ENCODE measurements around the gene CCNL1. TPM values are rescaled to one million over a fixed set of nuclear protein-coding genes. Genes with fewer than 3 reads are reported as not detected.

Gene CCNL1
- total RNA-seq, 1 donor from 2014 or later, result 222 TPM

DNA sequence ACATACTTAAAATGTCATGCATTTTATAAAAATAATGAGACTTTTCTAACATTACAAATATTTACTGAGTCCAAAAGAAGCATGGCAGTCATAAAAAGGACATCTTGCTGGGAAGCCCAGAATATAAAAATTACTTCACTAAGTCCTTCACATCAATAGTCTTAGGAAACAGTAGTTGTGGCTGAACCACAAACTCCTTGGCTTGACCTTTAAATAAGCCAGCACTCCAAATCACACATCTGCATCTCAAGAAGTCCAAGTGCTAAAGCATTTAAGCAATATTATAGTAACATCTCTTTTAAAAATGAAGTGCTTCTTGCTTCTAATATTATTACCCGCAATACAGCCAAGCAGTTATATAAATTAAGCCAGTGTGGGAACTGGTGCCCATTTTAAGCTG lies 8.8 kb downstream of the CCNL1 start:
- intact Hi-C loops (cut with DNase I), result no loop called here
- ATAC-seq (no peak), DNase-seq (ENCODE audit: low spot score) (no peak)

DNA sequence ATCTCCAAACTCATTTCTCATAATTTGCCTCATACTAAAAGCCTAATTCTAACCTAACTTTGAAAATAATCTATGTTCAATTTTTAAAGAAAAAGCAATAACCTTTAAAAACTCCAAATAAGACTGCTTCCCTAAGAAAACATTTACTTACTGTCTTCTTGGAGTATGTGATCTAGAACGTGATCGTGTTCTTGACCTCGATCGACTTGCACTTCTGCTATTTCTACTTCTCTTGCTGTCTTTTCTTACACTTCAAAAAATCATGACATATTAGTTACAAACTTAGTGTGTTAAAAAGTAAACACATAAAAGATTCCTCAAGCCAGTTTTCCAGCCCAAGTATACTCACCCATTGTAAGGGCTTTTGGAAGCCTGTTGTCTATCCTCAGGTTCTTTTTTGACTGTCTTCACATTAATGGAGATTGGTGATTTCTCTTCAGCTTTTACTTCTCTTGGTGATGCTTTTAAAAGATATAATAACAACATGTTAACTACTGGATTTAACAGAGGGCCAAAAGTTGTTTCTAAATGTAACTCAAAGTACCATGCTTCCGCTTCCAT lies 10.7 kb downstream of the CCNL1 start:
- DNase-seq (ENCODE audit: low spot score) (no peak), ATAC-seq (no peak)
- intact Hi-C loops (cut with DNase I), result no loop called here

- intact Hi-C loops (cut with DNase I), result no loop called here
- DNase-seq (ENCODE audit: low spot score), result no peak
- ATAC-seq, result no peak
These were observed 11.6 kb downstream of the CCNL1 start for GRCh38 chr3:157148196-157148889.

- DNase-seq (ENCODE audit: low spot score) (no peak), ATAC-seq (no peak)
- intact Hi-C loops (cut with DNase I), result no loop called here
These were observed 12.7 kb downstream of the CCNL1 start for GRCh38 chr3:157147099-157147803.

DNA sequence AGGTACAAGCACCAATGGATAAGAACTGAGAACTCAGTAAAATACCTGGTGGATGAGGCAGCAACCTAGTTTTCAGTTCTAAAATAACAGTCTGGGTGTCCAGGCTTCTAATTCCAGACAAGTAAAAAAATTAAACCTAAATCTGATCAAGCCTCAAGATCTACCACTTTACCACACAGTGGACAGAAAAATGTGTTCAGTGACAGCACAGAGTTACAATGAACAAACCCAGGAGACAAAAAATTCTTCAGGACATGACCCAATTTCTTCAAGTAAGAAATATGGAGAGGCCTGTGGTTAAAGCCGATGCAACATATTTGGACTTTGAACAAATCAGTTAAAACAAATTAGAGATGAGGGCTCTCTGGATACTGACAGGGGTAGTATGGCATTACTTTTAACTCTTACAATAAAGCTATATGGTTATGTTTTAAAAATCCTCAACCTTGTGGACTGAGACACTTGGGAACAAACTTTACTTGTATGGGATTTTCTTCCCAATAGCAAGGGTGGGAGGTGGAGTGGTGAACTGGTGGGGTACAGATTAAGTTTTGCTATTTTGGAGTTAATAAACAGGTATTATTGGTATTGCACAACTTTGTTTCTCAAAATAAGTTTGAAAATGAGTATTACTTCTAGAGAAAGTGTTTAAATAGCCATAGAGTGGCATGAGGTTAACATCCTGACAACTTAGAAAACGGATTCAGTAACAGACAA lies 14.2 kb downstream of the CCNL1 start:
- ATAC-seq, result no peak
- intact Hi-C loops (cut with DNase I), result no loop called here
- no peak for DNase-seq (ENCODE audit: low spot score)

DNA sequence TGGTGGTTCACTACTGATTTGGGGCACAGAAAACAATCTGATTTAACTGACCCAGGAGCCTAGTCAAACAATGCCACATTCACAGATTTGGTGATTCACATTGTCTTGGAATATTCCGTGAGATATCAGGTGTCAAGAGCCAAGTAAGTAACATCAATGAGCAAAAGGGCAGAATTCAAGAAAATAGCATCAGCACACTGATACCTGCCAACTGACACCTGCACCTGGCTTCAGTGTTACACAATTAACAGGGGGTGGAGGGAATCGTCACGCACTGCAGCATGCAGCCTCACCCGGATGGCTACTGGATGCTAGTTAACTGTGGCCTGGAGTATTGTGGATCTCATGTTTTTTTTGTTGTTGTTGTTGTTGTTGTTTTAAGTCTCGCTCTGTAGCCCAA lies 17.6 kb downstream of the CCNL1 start:
- no peak for ATAC-seq
- intact Hi-C loops (cut with DNase I), result no loop called here
- no peak for DNase-seq (ENCODE audit: low spot score)

DNA sequence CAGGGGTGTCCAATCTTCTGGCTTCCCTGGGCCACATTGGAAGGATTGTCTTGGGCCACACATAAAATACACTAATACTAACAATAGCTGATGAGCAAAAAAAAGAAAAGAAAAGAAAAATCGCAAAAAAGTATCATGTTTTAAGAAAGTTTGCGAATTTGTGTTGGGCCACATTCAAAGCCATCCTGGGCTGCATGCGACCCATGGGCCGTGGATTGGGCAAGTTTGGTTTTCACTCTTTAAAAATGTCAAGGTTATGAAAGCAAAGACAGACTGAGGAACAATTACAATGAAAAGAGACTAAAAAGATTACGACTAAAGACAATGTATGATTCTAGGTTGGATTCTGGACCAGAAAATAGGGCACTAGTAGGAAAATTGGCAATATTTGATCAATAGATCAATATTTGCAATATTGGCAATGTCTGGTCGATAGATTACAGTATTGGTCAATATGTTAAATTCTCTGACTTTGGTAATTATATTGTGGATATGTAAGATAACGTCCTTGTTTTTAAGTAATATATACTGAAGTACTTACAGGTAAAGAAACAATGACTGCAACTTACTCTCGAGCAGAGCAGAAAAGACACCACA lies 19.9 kb downstream of the CCNL1 start:
- DNase-seq (ENCODE audit: low spot score) (no peak), ATAC-seq (no peak)
- intact Hi-C loops (cut with DNase I), result loop anchor here (10.0 kb wide), 3 partner anchors 55 to 585 kb away; partner anchors contain the start of genes SSR3 and TIPARP

- intact Hi-C loops (cut with DNase I), result loop anchor here (10.0 kb wide), 3 partner anchors 52 to 582 kb away; partner anchors contain the start of genes SSR3 and TIPARP
- ATAC-seq, result peak; percentile 38
- DNase-seq (ENCODE audit: low spot score), result no peak
These were observed 23.1 kb downstream of the CCNL1 start for GRCh38 chr3:157136647-157137387.

DNA sequence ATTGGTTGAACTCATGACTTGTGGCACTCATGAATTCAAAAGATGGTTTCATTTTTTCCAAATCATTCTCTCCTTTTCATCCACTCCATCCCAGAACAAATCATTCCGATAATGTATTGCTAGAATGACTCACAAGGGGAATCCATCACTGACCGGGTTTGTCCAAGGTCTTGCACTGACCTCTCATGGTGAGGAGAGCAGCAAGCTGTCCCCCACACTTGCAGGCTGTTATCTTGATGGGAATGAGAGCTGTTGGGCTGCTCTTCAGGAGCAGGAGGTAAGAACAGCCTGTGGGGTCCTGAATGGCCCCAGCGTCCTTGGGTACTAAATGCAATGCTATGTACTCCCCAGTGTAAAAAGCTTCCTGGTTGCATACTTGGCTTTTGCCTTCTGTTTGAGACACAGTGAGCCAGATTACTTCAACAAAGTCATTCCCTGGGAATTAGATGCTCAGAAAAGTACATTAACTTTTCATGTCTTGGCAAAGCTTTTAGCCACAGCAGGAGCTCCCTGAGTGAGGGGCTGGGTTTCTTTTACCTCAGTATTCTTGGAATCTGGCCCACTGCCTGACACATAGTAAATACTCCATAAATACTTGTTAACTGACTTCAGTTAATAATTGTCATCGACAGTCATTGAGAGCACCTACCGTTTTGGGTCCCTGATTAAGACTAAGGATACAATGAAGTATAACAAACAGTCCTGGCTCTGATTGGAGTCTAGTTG lies 24.1 kb downstream of the CCNL1 start:
- ATAC-seq, result peak; percentile 72
- DNase-seq (ENCODE audit: low spot score), result no peak
- intact Hi-C loops (cut with DNase I), result loop anchor here (10.0 kb wide), 3 partner anchors 51 to 581 kb away; partner anchors contain the start of genes SSR3 and TIPARP

DNA sequence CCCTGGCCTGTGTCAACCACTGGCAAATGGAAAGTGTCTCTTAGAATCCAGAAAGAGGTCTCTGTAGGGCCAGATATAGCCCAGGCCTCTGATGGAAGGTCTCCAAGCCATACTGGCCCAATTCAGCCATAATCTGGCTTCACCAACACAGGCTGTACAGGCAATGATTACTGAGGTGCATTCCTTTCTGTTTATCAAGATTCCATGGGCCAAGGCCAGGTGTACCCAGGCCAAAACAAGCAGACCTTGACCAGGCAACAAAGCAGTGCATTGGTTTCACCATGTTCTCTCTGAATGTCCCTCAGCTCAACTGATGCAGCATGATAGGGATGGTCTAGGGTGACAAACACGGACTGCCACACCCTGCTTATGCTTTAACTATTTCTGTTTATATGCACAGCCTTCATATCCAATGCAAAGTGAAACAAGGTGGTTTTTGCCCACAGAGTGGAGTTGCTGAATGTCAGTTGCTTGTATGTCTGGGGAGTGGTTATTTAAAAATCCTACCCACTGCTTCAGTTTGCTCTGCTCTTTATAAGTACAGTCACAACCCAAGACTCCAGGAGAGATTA lies 25.2 kb downstream of the CCNL1 start:
- intact Hi-C loops (cut with DNase I), result loop anchor here (10.0 kb wide), 3 partner anchors 50 to 580 kb away; partner anchors contain the start of genes SSR3 and TIPARP
- no peak for DNase-seq (ENCODE audit: low spot score)
- peak; percentile 60 for ATAC-seq

DNA sequence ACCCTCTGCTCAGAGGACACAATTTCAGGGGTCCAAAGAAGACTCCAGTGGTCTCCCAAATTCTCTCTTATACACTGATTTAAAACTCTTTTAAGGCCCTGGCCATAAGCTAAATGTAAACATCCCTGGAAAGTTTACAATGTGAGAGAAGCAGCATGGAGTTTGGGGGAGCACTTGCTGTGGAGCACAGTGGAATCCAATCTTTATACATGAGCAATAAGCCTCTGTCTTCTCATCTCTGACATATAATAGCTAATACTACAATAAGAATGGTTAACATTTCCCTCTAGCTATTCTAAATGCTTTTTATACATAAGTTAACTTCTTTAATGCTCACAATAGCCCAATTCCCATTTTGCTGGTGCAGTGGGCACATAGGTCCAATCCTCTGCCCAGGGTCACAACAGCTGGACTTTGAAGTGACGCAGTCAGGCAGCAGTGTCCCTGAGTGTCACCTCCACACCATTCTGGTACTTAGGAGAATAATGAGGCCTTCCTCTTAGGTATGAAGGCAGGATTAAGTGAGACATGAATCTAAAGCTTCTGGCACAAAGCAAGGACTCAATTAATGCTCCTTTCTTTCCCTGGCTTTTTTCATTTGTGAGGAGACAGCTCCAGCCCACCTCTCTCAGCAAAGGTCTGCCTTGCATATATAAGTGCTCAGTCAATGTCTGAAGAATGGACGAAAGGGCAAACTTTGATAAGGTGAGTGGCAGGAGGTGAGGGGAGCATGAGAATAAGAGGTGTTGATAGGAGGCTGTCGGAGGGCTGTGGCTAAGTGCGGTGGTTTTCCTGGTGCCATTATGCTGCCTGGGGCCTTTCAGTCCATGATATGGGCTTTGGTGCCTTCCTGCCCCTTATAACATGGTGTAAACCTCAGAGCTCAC lies 26.3 kb downstream of the CCNL1 start:
- no peak for ATAC-seq
- no peak for DNase-seq (ENCODE audit: low spot score)
- intact Hi-C loops (cut with DNase I), result loop anchor here (10.0 kb wide), 3 partner anchors 49 to 579 kb away; partner anchors contain the start of genes SSR3 and TIPARP

DNA sequence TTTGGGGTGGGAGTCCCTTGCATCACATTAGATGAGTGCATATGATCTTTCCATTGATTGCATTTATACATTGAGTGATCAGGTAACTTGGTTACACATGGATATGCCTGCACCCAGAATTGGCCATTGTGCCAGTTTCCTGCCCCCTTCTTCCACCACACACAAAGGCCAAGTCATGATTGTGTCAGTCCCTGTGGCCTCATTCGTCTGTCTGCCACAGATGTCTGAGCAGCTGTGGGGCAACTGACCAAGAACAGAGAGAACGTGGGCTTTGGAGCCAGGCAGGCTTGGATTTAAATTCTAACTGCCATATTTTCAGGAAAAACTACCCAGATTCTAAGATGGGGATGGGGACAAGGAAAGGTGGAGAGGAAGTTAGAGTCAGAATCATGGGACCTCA lies 27.0 kb downstream of the CCNL1 start:
- ATAC-seq (no peak), DNase-seq (ENCODE audit: low spot score) (no peak)
- intact Hi-C loops (cut with DNase I), result loop anchor here (10.0 kb wide), 3 partner anchors 48 to 578 kb away; partner anchors contain the start of genes SSR3 and TIPARP

GRCh38 chr3:157132341-157132740 lies 27.6 kb downstream of the CCNL1 start:
- no peak for ATAC-seq
- DNase-seq (ENCODE audit: low spot score), result no peak
- intact Hi-C loops (cut with DNase I), result loop anchor here (10.0 kb wide), 3 partner anchors 48 to 578 kb away; partner anchors contain the start of genes SSR3 and TIPARP

DNA sequence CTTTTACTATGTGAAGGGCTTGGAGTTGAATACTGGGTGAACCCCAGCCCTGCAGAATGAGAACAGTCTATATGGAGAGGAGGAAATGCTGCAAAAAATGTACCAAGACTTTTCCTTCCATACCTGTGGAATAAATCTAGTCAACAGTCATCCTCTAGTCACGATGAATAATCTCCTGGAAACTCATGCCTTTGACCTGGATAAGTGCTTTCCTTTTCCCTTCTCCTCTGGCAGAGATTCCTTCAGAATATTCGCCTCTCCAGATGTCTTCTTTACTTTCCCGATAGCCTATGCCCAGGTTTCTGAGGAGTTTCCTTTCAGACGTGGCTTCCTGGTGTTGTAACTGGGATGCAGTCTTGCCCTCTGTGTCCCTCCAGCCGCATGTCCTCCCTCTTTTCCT lies 28.1 kb downstream of the CCNL1 start:
- no peak for ATAC-seq
- intact Hi-C loops (cut with DNase I), result loop anchor here (10.0 kb wide), 3 partner anchors 47 to 577 kb away; partner anchors contain the start of genes SSR3 and TIPARP
- DNase-seq (ENCODE audit: low spot score), result no peak

DNA sequence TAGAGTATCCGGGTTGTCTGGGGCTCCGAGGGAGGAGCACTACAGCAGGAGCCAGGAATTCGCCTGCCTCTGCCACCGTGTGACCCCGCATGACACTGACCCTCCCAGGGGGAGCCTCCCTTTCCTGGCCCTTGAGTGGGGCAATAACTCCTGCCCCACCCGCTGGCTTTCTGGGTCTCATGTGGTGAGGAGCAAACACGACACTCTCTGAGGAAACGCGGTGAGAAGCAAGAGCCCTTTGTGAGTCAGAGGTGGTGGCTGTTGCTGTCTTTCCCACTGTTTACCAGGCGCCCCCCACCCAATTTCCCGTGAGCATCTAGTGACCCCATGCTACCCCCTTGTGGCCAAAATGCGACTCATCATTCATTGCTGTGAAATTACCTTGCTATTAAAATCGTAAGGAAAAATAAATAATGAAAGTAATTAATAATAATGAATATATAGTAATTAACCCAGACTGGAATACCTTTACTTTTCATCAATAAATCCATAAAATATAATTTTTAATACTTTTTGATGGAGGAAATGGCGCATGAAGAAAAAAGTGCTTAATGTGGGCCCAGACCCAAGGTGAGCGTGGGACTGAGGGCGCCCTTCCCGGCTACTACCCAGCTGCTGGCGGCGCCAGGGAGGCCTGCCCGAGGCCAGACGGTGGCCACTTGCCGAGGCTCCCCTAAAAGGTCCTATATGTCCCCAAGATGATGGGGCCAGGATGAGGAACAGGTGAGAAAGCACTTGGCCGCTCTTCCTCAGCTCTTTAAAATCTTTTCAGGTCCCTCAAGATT lies 29.3 kb downstream of the CCNL1 start:
- intact Hi-C loops (cut with DNase I), result loop anchor here (10.0 kb wide), 3 partner anchors 46 to 576 kb away; partner anchors contain the start of genes SSR3 and TIPARP
- peak; percentile 77 for DNase-seq (ENCODE audit: low spot score)
- peak; percentile 55 for ATAC-seq

Measured in sciatic nerve (tissue), 2 donors.